Measurements from ENCODE around the gene SLC44A1.
A peak's percentile ranks its signal among the peaks of the same experiment; 100 is the strongest.

Gene SLC44A1

GRCh38 chr9:105245029-105245890, 809 bp downstream of the SLC44A1 start:
- no peak for DNase-seq (ENCODE audit: low read depth)
- peak; percentile 5 for TF ChIP-seq CTCF (IDR thresholded peaks at IDR 0.05; ENCODE audit: control insufficient read depth, insufficient read depth, low read depth, low read length, missing control alignments)
- H3K4me3 ChIP-seq (ENCODE audit: control insufficient read depth, low read depth, low read length) = peak overlapping the region; percentile 93

- no peak for DNase-seq (ENCODE audit: low read depth)
- TF ChIP-seq CTCF (IDR thresholded peaks at IDR 0.05; ENCODE audit: control insufficient read depth, insufficient read depth, low read depth, low read length, missing control alignments) = no peak
- peak overlapping the region; percentile 93 for H3K4me3 ChIP-seq (ENCODE audit: control insufficient read depth, low read depth, low read length)
These were observed 1.4 kb downstream of the SLC44A1 start for GRCh38 chr9:105245891-105246161.

- no peak overlapping the region for H3K4me3 ChIP-seq (ENCODE audit: control insufficient read depth, low read depth, low read length)
- no peak for DNase-seq (ENCODE audit: low read depth)
- no peak for TF ChIP-seq CTCF (IDR thresholded peaks at IDR 0.05; ENCODE audit: control insufficient read depth, insufficient read depth, low read depth, low read length, missing control alignments)
These were observed 2.3 kb downstream of the SLC44A1 start for GRCh38 chr9:105246656-105247173.

GRCh38 chr9:105248691-105249090, 4.2 kb downstream of the SLC44A1 start:
- no peak for TF ChIP-seq CTCF (IDR thresholded peaks at IDR 0.05; ENCODE audit: control insufficient read depth, insufficient read depth, low read depth, low read length, missing control alignments)
- no peak for DNase-seq (ENCODE audit: low read depth)
- no peak overlapping the region for H3K4me3 ChIP-seq (ENCODE audit: control insufficient read depth, low read depth, low read length)

- DNase-seq (ENCODE audit: low read depth) = no peak
- no peak overlapping the region for H3K4me3 ChIP-seq (ENCODE audit: control insufficient read depth, low read depth, low read length)
- TF ChIP-seq CTCF (IDR thresholded peaks at IDR 0.05; ENCODE audit: control insufficient read depth, insufficient read depth, low read depth, low read length, missing control alignments) = no peak
These were observed 6.7 kb downstream of the SLC44A1 start for GRCh38 chr9:105251133-105251532.

GRCh38 chr9:105251733-105252404, 7.4 kb downstream of the SLC44A1 start:
- no peak for DNase-seq (ENCODE audit: low read depth)
- no peak overlapping the region for H3K4me3 ChIP-seq (ENCODE audit: control insufficient read depth, low read depth, low read length)

More at GRCh38 chr9:105251733-105252404, 7.4 kb downstream of the SLC44A1 start:
- no peak for TF ChIP-seq CTCF (IDR thresholded peaks at IDR 0.05; ENCODE audit: control insufficient read depth, insufficient read depth, low read depth, low read length, missing control alignments)
